Neural cell (in vitro differentiated cells): ENCODE measurements around the gene FOXI1. TPM values are rescaled to one million over a fixed set of nuclear protein-coding genes. Genes with fewer than 3 reads are reported as not detected.

Experiments
- H2AFZ ChIP-seq: fragments of 200-600, 300-800 bp; sonication (generic), shearing (Covaris generic); 2 replicates; pipeline ENCODE4 v1.6.0; 2014; ENCODE audit warnings: low read depth, mild to moderate bottlenecking, antibody characterized with exemption, low read length, moderate library complexity
- H3F3A ChIP-seq: fragments of 200-600 bp; shearing (Covaris generic); 2 replicates; pipeline ENCODE4 v1.6.1; 2016; ENCODE audit warnings: mild to moderate bottlenecking, moderate library complexity, mixed read lengths, antibody characterized with exemption, low read length; ENCODE audit not compliant: insufficient read depth, poor library complexity, severe bottlenecking
- H3K27ac ChIP-seq: fragments of 200-600, 300-800 bp; sonication (generic), shearing (Covaris generic); 2 replicates; pipeline ENCODE4 v1.5.1; 2014; ENCODE audit warnings: mild to moderate bottlenecking, low read length, moderate library complexity
- H3K27me3 ChIP-seq: fragments of 300-800, 200-600 bp; sonication (generic), shearing (Covaris generic); 2 replicates; pipeline ENCODE4 v1.6.0; 2014; ENCODE audit warnings: mild to moderate bottlenecking, low read depth, low read length, moderate library complexity; ENCODE audit not compliant: insufficient read depth
- H3K36me3 ChIP-seq: fragments of 300-800, 200-600 bp; sonication (generic), shearing (Covaris generic); 2 replicates; pipeline ENCODE4 v1.5.1; 2014; ENCODE audit warnings: mild to moderate bottlenecking, antibody characterized with exemption, low read length, moderate library complexity; ENCODE audit not compliant: insufficient read depth
- H3K4me2 ChIP-seq: fragments of 300-800, 200-600 bp; sonication (generic), shearing (Covaris generic); 2 replicates; pipeline ENCODE4 v1.6.0; 2014; ENCODE audit warnings: mild to moderate bottlenecking, low read length
- H3K4me3 ChIP-seq: fragments of 300-800, 200-600 bp; sonication (generic), shearing (Covaris generic); 2 replicates; pipeline ENCODE4 v1.5.1; 2014; ENCODE audit warnings: mild to moderate bottlenecking, low read length, moderate library complexity
- H3K79me2 ChIP-seq: fragments of 200-600 bp; shearing (Covaris generic); replicated peaks from 2 replicates; pipeline ENCODE4 v1.6.0; 2014; ENCODE audit warnings: mild to moderate bottlenecking, low read length, moderate library complexity; ENCODE audit not compliant: insufficient read depth
- H3K9ac ChIP-seq: fragments of 300-800, 200-600 bp; sonication (generic), shearing (Covaris generic); 2 replicates; pipeline ENCODE4 v1.6.1; 2016; ENCODE audit warnings: mild to moderate bottlenecking, low read length, mixed read lengths
- H3K9me2 ChIP-seq: fragments of 200-600 bp; shearing (Covaris generic); 2 replicates; pipeline ENCODE4 v1.6.1; 2016; ENCODE audit warnings: mild to moderate bottlenecking, low read length, mixed read lengths; ENCODE audit not compliant: insufficient read depth
- H3K9me3 ChIP-seq: fragments of 200-600, 300-800 bp; sonication (generic), shearing (Covaris generic); 2 replicates; pipeline ENCODE4 v1.6.1; 2016; ENCODE audit warnings: mild to moderate bottlenecking, mixed run types, low read length, moderate library complexity, mixed read lengths
- H4K20me1 ChIP-seq: fragments of 200-600 bp; shearing (Covaris generic); 2 replicates; pipeline ENCODE4 v1.6.1; 2016; ENCODE audit warnings: mild to moderate bottlenecking, mixed run types; ENCODE audit not compliant: insufficient read depth
- EP300 ChIP-seq: fragments of 450-650 bp; conservative IDR thresholded peaks from 2 replicates; pipeline ENCODE4 v1.6.1; 2014; ENCODE audit warnings: antibody characterized with exemption, mild to moderate bottlenecking, moderate library complexity; ENCODE audit not compliant: poor library complexity, severe bottlenecking
- EZH2 ChIP-seq: fragments of 200-600, 300-800 bp; shearing (Covaris generic), sonication (generic); IDR thresholded peaks from 2 replicates; pipeline ENCODE4 v1.6.1; 2014; ENCODE audit warnings: antibody characterized with exemption, low read length, borderline replicate concordance, mild to moderate bottlenecking; ENCODE audit not compliant: insufficient read depth, poor library complexity, severe bottlenecking
- MXI1 ChIP-seq: fragments of 450-650 bp; conservative IDR thresholded peaks from 2 replicates; pipeline ENCODE4 v1.6.1; 2014; ENCODE audit warnings: antibody characterized with exemption, mild to moderate bottlenecking; ENCODE audit not compliant: poor library complexity, severe bottlenecking
- POLR2AphosphoS5 ChIP-seq: IDR thresholded peaks from 2 replicates; pipeline ENCODE4 v1.6.1; 2012
- RAD21 ChIP-seq: fragments of 450-650 bp; conservative IDR thresholded peaks from 2 replicates; pipeline ENCODE4 v1.6.1; 2014; ENCODE audit warnings: antibody characterized with exemption, mild to moderate bottlenecking, moderate library complexity
- SMC3 ChIP-seq: fragments of 450-650 bp; conservative IDR thresholded peaks from 2 replicates; pipeline ENCODE4 v1.6.1; 2014; ENCODE audit warnings: antibody characterized with exemption, mild to moderate bottlenecking, moderate library complexity; ENCODE audit not compliant: poor library complexity
- TAF1 ChIP-seq: IDR thresholded peaks from 2 replicates; pipeline ENCODE4 v1.6.1; 2012; ENCODE audit warnings: low read depth
- polyA plus RNA-seq: library from polyadenylated mRNA; depleted of rRNA; stranded (reverse); fragments of >200 nt; gene quantifications from 2 replicates; pipeline ENCODE4 v1.2.3, GENCODE V29; 2014
- TF ChIP-seq, protein P1 (sequence below): IDR thresholded peaks from 2 replicates; pipeline ENCODE4 v1.6.1; 2012; ENCODE audit warnings: borderline replicate concordance
- TF ChIP-seq, protein P2 (sequence below): fragments of 450-650 bp; IDR thresholded peaks from 2 replicates; pipeline ENCODE4 v1.5.1; 2014; ENCODE audit warnings: antibody characterized with exemption, mild to moderate bottlenecking, moderate library complexity; ENCODE audit not compliant: poor library complexity, severe bottlenecking

Gene FOXI1
- polyA plus RNA-seq, 1 donor from 2014 or later: not detected

DNA sequence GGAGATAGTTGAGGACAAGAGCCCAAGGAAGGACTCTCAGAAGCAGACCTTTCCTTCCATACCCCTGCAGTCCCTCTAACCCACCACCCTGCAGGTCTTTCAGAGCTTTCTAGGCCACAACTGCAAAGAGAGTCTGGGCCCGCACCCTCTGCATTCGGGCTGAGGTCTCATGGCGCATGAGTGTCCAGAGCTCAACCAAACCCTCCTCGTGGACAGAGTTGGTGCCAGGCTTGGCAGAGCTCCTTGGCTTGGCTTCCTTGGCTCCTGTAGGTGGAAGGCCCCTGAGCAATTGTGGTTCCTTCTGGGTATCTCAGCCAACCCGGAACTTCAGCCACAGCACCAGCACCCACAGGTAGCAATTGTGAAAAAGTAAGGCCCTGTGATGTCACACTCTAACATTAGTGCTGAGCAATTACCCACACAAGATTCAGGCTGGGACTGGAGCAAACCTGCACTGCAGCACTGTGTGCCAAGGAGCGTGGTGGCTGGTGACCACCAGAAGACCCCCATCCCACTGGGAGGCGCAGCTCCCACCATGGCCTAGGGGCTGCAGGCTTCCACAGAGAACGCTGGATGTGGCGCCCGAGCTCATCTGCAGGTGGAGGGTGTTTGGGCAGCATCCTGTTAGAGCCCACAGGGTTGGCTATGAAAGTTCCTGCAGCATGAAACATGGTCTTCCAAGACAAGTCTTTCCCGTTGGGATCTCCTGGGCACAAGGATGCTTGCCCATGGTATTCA is 38.8 kb downstream of the FOXI1 start:
- H3F3A ChIP-seq: no peaks in the 10 kb centered on the region
- no peaks in the 10 kb centered on the region for H3K9me3 ChIP-seq
- no peak overlapping the region for H2AFZ ChIP-seq
- H3K9me2 ChIP-seq: no peaks in the 10 kb centered on the region
- H3K36me3 ChIP-seq: no peaks in the 10 kb centered on the region
- no peaks in the 10 kb centered on the region for H3K27me3 ChIP-seq
- no peak overlapping the region for H3K27ac ChIP-seq
- H3K9ac ChIP-seq: no peak overlapping the region
- no peak for TF ChIP-seq POLR2AphosphoS5
- TF ChIP-seq MXI1: no peak
- no peak for TF ChIP-seq EZH2
- TF ChIP-seq, protein P1, sequence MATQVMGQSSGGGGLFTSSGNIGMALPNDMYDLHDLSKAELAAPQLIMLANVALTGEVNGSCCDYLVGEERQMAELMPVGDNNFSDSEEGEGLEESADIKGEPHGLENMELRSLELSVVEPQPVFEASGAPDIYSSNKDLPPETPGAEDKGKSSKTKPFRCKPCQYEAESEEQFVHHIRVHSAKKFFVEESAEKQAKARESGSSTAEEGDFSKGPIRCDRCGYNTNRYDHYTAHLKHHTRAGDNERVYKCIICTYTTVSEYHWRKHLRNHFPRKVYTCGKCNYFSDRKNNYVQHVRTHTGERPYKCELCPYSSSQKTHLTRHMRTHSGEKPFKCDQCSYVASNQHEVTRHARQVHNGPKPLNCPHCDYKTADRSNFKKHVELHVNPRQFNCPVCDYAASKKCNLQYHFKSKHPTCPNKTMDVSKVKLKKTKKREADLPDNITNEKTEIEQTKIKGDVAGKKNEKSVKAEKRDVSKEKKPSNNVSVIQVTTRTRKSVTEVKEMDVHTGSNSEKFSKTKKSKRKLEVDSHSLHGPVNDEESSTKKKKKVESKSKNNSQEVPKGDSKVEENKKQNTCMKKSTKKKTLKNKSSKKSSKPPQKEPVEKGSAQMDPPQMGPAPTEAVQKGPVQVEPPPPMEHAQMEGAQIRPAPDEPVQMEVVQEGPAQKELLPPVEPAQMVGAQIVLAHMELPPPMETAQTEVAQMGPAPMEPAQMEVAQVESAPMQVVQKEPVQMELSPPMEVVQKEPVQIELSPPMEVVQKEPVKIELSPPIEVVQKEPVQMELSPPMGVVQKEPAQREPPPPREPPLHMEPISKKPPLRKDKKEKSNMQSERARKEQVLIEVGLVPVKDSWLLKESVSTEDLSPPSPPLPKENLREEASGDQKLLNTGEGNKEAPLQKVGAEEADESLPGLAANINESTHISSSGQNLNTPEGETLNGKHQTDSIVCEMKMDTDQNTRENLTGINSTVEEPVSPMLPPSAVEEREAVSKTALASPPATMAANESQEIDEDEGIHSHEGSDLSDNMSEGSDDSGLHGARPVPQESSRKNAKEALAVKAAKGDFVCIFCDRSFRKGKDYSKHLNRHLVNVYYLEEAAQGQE: no peak
- TF ChIP-seq EP300: no peak
- no peak for TF ChIP-seq RAD21
- TF ChIP-seq SMC3: no peak
- TF ChIP-seq TAF1: no peak
- TF ChIP-seq, protein P2, sequence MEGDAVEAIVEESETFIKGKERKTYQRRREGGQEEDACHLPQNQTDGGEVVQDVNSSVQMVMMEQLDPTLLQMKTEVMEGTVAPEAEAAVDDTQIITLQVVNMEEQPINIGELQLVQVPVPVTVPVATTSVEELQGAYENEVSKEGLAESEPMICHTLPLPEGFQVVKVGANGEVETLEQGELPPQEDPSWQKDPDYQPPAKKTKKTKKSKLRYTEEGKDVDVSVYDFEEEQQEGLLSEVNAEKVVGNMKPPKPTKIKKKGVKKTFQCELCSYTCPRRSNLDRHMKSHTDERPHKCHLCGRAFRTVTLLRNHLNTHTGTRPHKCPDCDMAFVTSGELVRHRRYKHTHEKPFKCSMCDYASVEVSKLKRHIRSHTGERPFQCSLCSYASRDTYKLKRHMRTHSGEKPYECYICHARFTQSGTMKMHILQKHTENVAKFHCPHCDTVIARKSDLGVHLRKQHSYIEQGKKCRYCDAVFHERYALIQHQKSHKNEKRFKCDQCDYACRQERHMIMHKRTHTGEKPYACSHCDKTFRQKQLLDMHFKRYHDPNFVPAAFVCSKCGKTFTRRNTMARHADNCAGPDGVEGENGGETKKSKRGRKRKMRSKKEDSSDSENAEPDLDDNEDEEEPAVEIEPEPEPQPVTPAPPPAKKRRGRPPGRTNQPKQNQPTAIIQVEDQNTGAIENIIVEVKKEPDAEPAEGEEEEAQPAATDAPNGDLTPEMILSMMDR: no peak
- H3K79me2 ChIP-seq: no peaks in the 10 kb centered on the region
- no peaks in the 10 kb centered on the region for H4K20me1 ChIP-seq
- no peak overlapping the region for H3K4me3 ChIP-seq
- H3K4me2 ChIP-seq: no peak overlapping the region

DNA sequence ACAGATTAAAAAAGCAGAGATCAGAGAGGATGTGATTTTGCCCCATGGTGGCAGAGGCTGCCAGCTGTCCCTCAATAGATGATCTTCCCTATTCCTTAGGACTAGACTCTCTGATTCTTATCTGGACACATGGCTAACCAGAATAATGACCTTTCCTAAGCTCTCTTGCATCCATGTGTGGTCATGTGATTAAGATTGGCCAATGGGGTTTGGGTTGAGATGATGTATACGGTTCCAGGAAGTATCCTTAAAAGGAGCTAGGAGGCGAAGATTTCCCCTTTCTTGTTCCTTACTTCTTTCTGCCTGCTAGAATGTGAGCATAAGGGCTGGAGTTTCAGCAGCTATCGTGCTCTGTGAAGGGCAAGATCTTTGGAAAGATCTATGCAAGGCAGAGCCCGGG is 39.8 kb downstream of the FOXI1 start:
- Histone ChIP-seq H3K27me3 (no peaks in the 10 kb centered on the region), H3K9ac (no peak overlapping the region), H4K20me1 (no peaks in the 10 kb centered on the region), H3K4me3 (no peak overlapping the region), H3K9me2 (no peaks in the 10 kb centered on the region), H3K36me3 (no peaks in the 10 kb centered on the region), H3K79me2 (no peaks in the 10 kb centered on the region), H3K9me3 (no peaks in the 10 kb centered on the region), H3F3A (no peaks in the 10 kb centered on the region), H2AFZ (no peak overlapping the region), H3K27ac (no peak overlapping the region), H3K4me2 (no peak overlapping the region)
- TF ChIP-seq SMC3 (no peak), RAD21 (no peak), MXI1 (no peak), EZH2 (no peak), EP300 (no peak), TAF1 (no peak), POLR2AphosphoS5 (no peak)
- TF ChIP-seq, protein P2: no peak
- TF ChIP-seq, protein P1: no peak
